ENCODE data around the gene ZEB2.

DNA sequence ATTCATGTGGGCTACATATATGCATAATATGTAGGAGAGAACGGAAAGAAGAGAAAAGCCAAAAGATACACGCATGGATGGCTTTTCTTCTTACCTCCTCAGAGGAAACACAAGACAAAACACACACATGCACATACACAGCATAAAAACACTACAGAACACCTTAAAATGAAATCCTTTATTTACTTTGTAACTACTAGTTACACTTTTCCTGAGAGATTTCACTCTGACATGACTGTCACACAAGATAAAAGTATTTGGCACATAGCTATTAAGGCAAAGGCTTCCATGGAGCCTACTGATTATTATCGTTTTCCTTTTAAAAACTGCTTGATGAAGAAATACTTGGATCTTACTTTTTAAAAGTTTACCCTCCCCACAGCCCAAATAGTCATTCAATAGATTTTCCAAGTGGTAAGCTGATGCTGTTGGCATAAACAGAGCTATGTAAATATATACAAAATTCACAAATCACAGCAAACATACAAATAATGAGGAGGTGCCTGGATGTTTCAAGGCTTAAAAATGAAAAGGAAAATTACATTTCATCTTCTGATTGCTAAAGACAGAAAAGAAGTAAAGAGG, 8.6 kb downstream of the ZEB2 start:
- no peak for TF ChIP-seq CTCF (IDR thresholded peaks at IDR 0.05; ENCODE audit: insufficient read depth, low read length, poor library complexity, severe bottlenecking)
- no peak for TF ChIP-seq EZH2phosphoT487 (conservative IDR thresholded peaks at IDR 0.05; ENCODE audit: low read length)

Measured in SU-DHL-6 (cell line).